ENCODE results near the gene PIP5KL1.

DNA sequence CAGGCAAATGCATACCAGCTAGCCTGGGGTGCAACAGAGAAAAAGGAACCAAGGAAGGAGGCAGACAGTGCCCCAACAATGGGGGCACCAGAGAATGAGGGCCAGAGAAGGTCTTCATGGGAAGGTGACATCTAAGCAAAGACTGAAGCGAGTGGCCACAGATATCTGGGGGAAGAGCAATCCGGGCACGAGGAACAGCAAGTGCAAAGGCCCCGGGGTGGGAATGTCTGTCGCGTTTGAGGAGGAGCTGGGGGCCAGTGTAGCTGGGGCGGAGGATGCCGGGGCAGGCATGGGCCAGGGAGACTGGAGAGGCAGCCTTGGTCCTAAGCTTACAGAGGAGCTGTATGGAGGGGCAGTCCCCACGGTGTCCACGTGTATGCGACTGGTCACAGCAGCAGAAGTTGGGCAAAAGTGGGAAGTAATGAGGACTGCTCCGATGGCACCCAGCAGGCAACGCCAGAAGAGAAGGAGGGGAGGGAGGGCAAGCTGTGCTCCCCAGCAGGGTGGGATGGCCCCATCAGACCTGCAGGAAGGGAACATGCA lies 31.1 kb upstream of the PIP5KL1 start:
- TF ChIP-seq, protein P1, sequence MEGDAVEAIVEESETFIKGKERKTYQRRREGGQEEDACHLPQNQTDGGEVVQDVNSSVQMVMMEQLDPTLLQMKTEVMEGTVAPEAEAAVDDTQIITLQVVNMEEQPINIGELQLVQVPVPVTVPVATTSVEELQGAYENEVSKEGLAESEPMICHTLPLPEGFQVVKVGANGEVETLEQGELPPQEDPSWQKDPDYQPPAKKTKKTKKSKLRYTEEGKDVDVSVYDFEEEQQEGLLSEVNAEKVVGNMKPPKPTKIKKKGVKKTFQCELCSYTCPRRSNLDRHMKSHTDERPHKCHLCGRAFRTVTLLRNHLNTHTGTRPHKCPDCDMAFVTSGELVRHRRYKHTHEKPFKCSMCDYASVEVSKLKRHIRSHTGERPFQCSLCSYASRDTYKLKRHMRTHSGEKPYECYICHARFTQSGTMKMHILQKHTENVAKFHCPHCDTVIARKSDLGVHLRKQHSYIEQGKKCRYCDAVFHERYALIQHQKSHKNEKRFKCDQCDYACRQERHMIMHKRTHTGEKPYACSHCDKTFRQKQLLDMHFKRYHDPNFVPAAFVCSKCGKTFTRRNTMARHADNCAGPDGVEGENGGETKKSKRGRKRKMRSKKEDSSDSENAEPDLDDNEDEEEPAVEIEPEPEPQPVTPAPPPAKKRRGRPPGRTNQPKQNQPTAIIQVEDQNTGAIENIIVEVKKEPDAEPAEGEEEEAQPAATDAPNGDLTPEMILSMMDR (IDR thresholded peaks at IDR 0.05) = no peak
- no peak for TF ChIP-seq POLR2AphosphoS5 (IDR thresholded peaks at IDR 0.05)
